ENCODE measurements around the gene DAP3. TPM values are rescaled to one million over a fixed set of nuclear protein-coding genes. Genes with fewer than 3 reads are reported as not detected.
"Not testable (repeated sequence)": the region's sequence is repeated elsewhere in the genome, so short reads cannot be mapped to it uniquely, and the experiment has no call there.

Gene DAP3
- polyA plus RNA-seq, 1 experiment = 150 TPM

DNA sequence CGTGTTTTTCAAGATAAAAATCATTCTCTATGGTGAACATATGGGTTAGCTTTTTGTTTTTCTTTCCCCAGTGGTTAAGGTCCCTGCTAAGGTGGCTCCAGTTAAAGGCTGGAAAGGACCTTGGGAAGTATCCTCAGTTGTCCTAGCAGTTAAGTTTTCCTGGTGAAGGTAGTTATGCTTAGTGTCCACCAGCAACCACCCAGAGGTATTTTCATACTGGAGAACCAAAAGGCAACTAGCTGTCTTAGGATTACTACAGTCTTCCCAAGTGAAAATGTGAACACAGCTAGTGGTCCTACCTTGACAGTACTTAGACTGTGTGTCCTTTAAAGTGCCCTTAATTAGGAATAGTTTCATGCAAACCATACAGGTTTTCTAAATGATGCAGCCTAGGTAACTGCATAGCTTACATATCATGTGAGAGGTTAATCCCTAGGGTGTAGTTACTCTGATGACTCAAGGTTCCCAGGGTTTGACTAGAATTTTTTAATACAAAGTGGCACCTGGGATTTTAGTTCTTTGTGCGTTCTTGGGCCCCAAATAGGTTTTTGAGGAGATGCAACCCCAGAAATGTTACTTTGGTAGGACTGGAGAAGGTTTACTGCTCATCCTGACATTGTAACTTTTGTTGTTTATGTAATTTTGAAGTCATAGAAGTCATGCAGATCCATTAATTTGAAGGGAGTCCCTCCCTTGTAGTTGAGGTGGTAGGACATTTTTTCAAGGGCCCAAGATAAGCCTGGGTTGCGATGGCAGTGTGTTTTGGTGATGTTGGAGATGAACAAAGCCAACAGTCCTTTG, 36.8 kb upstream of the DAP3 start:
- no peak for TF ChIP-seq CTCF (IDR thresholded peaks at IDR 0.05; ENCODE audit: low read depth, low read length)

DNA sequence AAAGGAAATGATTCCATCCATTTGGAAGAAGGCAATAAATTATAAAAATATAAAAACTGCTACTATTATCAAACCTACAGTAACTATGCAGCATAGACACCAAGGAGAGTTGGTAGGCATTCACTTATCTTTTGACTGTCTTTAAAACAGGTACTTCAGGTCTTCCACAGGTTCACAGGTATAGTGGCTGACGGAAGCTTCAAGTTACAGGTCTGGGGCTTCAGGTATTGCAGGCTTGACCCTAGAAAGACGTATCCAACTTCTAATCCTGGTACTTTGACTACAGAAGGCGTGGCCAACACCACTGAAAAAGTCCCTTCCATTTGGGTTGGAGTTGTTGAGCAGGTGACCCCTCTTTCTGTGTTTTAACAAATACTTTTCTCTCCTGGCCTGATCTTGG, 35.9 kb upstream of the DAP3 start:
- CTCF ChIA-PET = interaction anchor here (0.7 kb wide), 1 partner anchor 404 kb away, joined by 4 read pairs; no protein-coding TSS in a partner anchor
- H3K27ac ChIP-seq (ENCODE audit: low read depth, low read length) = no peak overlapping the region
- no peak for DNase-seq (ENCODE audit: low read depth, low spot score)
- H3K4me3 ChIP-seq (ENCODE audit: low read depth, low read length) = no peak overlapping the region
- no peak for TF ChIP-seq CTCF (IDR thresholded peaks at IDR 0.05; ENCODE audit: low read depth, low read length)
- no peaks in the 10 kb centered on the region for H3K9me3 ChIP-seq (ENCODE audit: control insufficient read depth, insufficient read depth, low read length)
- H3K27me3 ChIP-seq (ENCODE audit: control insufficient read depth, insufficient read depth, low read length) = no peaks in the 10 kb centered on the region
- POLR2A ChIA-PET = no interaction called here

More for the DNA sequence above, 36.8 kb upstream of the DAP3 start:
- no peak for DNase-seq (ENCODE audit: low read depth, low spot score)
- CTCF ChIA-PET = interaction anchor here (0.5 to 1.9 kb wide), 3 partner anchors 12 to 402 kb away, joined by 3 to 13 read pairs (median 3); no protein-coding TSS in a partner anchor
- Histone ChIP-seq H3K9me3 (ENCODE audit: control insufficient read depth, insufficient read depth, low read length) (no peaks in the 10 kb centered on the region), H3K27ac (ENCODE audit: low read depth, low read length) (no peak overlapping the region), H3K4me3 (ENCODE audit: low read depth, low read length) (no peak overlapping the region), H3K27me3 (ENCODE audit: control insufficient read depth, insufficient read depth, low read length) (no peaks in the 10 kb centered on the region)
- POLR2A ChIA-PET = no interaction called here

DNA sequence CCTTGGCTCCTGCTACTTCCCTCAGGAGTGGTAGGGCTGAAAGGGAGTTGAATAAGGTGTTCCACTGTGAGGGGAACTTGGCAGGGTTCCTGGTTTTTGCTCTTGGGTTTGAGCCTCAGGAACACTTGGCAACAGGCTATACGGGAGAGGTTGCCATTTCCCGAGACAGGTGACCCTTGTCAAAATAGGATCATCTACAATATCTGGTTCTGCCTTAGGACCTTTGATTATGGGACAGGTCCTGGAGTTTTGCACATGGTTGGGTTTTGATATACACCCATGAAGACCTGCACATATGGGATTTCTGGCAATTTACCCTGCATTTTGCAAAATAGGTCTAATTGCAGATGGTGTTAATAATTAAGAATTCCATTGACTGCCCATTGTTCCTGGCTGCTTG, 31.4 kb upstream of the DAP3 start:
- DNase-seq (ENCODE audit: low read depth, low spot score) = no peak
- Histone ChIP-seq H3K27me3 (ENCODE audit: control insufficient read depth, insufficient read depth, low read length) (no peaks in the 10 kb centered on the region), H3K4me3 (ENCODE audit: low read depth, low read length) (no peak overlapping the region), H3K9me3 (ENCODE audit: control insufficient read depth, insufficient read depth, low read length) (no peaks in the 10 kb centered on the region), H3K27ac (ENCODE audit: low read depth, low read length) (no peak overlapping the region)
- ChIA-PET CTCF (no interaction called here), POLR2A (no interaction called here)
- no peak for TF ChIP-seq CTCF (IDR thresholded peaks at IDR 0.05; ENCODE audit: low read depth, low read length)

DNA sequence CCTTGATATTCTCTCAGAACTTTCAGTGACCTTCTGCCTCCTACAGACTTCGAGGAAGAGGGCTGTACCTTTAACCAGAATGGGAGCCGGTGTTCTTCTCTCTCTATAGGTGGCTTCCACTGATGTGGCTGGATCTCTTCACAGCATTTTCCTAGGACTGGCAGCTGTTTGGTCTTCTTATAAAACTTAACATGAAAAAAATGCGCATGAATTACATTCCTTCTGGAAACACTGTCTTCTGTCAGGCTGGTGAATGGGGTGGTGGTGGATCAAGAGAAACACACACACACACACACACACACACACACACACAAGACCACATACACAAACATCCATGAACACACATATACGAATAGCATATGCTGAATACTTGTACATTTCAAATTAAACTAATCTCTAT, 27.7 kb upstream of the DAP3 start:
- H3K4me3 ChIP-seq (ENCODE audit: low read depth, low read length); DNase-seq (ENCODE audit: low read depth, low spot score); H3K27me3 ChIP-seq (ENCODE audit: control insufficient read depth, insufficient read depth, low read length); CTCF ChIA-PET; POLR2A ChIA-PET; H3K9me3 ChIP-seq (ENCODE audit: control insufficient read depth, insufficient read depth, low read length); H3K27ac ChIP-seq (ENCODE audit: low read depth, low read length): not testable (repeated sequence)

DNA sequence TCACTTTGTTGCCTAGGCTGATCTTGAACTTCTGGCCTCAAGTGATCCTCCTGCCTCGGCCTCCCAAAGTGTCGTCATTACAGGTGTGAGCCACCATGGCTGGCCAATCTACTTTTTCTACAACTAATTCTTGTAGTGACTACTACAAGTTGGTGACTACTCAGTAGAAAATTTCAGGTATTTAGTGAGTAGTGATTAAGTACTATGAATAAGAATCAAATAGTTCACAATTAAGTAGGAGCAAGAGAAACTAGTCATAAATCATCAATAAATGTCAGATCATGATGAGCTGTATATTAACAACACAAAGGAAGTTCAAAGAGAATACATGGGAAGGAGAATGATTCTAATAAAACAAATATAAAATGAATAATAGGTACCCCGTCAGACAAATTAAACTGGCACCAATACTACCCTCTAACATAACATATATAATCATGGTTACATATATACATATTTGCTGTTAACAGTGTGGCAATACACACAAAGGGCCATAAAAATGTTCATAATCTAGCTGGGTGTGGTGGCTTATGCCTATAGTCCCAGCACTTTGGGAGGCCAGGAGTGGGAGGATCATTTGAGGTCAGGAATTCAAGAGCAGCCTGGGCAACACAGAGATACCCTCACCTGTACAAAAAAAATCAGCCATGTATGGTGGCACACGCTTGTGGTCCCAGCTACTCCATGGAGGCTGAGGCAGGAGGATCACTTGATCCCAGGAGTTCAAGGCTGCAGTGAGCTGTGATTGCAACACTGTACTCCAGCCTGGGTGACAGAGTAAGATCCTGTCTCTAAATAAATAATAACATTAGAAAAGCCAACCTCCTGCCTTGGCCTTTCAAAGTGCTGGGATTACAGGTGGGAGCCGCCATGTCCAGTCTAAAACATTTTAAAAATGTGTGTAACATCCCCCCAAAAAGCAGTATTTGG, 19.4 kb upstream of the DAP3 start:
- no peak for DNase-seq (ENCODE audit: low read depth, low spot score)
- H3K27ac ChIP-seq (ENCODE audit: low read depth, low read length) = no peak overlapping the region
- no peak for TF ChIP-seq CTCF (IDR thresholded peaks at IDR 0.05; ENCODE audit: low read depth, low read length)
- no peaks in the 10 kb centered on the region for H3K27me3 ChIP-seq (ENCODE audit: control insufficient read depth, insufficient read depth, low read length)
- ChIA-PET CTCF (no interaction called here), POLR2A (no interaction called here)
- no peak overlapping the region for H3K4me3 ChIP-seq (ENCODE audit: low read depth, low read length)
- no peaks in the 10 kb centered on the region for H3K9me3 ChIP-seq (ENCODE audit: control insufficient read depth, insufficient read depth, low read length)

Data from AG04450 (cell line).